SK-N-SH treated with all-trans-retinoic acid at 6 μM for 48 hours (cell line): Measurements from ENCODE around the gene LAMTOR1.
A peak's percentile ranks its signal among the peaks of the same experiment; 100 is the strongest.

ENCODE experiments used
- ATAC-seq: fragments of 200-7000 bp; cut with Tn5 transposase; 3 replicates; pipeline ENCODE4 v1.9.1; 2020; ENCODE audit warnings: mild to moderate bottlenecking, moderate library complexity
- ARNTL ChIP-seq: fragments of 450-650 bp; formaldehyde crosslinking; IDR thresholded peaks from 2 replicates; pipeline ENCODE4 v1.5.0; 2020; ENCODE audit warnings: low read depth, mild to moderate bottlenecking, moderate library complexity, borderline replicate concordance
- BACH2 ChIP-seq: fragments of 250-450 bp; sonication (Bioruptor Pico); IDR thresholded peaks from 2 replicates; pipeline ENCODE4 v1.9.0; 2021; ENCODE audit warnings: mild to moderate bottlenecking, borderline replicate concordance
- CSDC2 ChIP-seq: fragments of 250-450 bp; sonication (Bioruptor Pico); IDR thresholded peaks from 2 replicates; pipeline ENCODE4 v1.5.0; 2020; ENCODE audit warnings: mild to moderate bottlenecking, moderate library complexity
- ESRRG ChIP-seq: fragments of 250-450 bp; sonication (Bioruptor Pico); IDR thresholded peaks from 2 replicates; pipeline ENCODE4 v1.6.1; 2021; ENCODE audit warnings: mild to moderate bottlenecking
- GLIS3 ChIP-seq: fragments of 250-450 bp; sonication (Bioruptor Pico); IDR thresholded peaks from 2 replicates; pipeline ENCODE4 v1.5.0; 2020; ENCODE audit warnings: mild to moderate bottlenecking, moderate library complexity
- ISL1 ChIP-seq: fragments of 250-450 bp; sonication (Bioruptor Pico); IDR thresholded peaks from 2 replicates; pipeline ENCODE4 v2.1.2; 2022; ENCODE audit warnings: mild to moderate bottlenecking, moderate library complexity
- PPARA ChIP-seq: fragments of 250-450 bp; sonication (Bioruptor Pico); IDR thresholded peaks from 2 replicates; pipeline ENCODE4 v1.5.0; 2020; ENCODE audit warnings: mild to moderate bottlenecking, borderline replicate concordance
- RARB ChIP-seq: fragments of 250-450 bp; sonication (Bioruptor Pico); IDR thresholded peaks from 2 replicates; pipeline ENCODE4 v1.8.0; 2021; ENCODE audit warnings: mild to moderate bottlenecking, moderate library complexity
- SNAI2 ChIP-seq: fragments of 250-450 bp; sonication (Bioruptor Pico); IDR thresholded peaks from 2 replicates; pipeline ENCODE4 v1.5.0; 2020; ENCODE audit warnings: mild to moderate bottlenecking, moderate library complexity
- TOX ChIP-seq: fragments of 250-450 bp; sonication (Bioruptor Pico); IDR thresholded peaks from 2 replicates; pipeline ENCODE4 v1.8.0; 2021; ENCODE audit warnings: mild to moderate bottlenecking, moderate library complexity, borderline replicate concordance
- TSHZ2 ChIP-seq: fragments of 250-450 bp; sonication (Bioruptor Pico); IDR thresholded peaks from 2 replicates; pipeline ENCODE4 v1.5.0; 2020; ENCODE audit warnings: mild to moderate bottlenecking, moderate library complexity
- ZC3H10 ChIP-seq: fragments of 250-450 bp; sonication (Bioruptor Pico); IDR thresholded peaks from 2 replicates; pipeline ENCODE4 v1.5.1; 2021; ENCODE audit warnings: mild to moderate bottlenecking, moderate library complexity
- ZFP30 ChIP-seq: fragments of 450-650 bp; formaldehyde crosslinking; IDR thresholded peaks from 2 replicates; pipeline ENCODE4 v1.5.0; 2022; ENCODE audit warnings: mild to moderate bottlenecking, moderate library complexity
- ZNF565 ChIP-seq: fragments of 450-650 bp; formaldehyde crosslinking; conservative IDR thresholded peaks from 2 replicates; pipeline ENCODE4 v1.5.0; 2020; ENCODE audit warnings: low read depth, mild to moderate bottlenecking, moderate library complexity
- ZNF70 ChIP-seq: fragments of 450-650 bp; formaldehyde crosslinking; IDR thresholded peaks from 2 replicates; pipeline ENCODE4 v1.5.0; 2020; ENCODE audit warnings: mild to moderate bottlenecking, moderate library complexity
- ZNF8 ChIP-seq: fragments of 450-650 bp; formaldehyde crosslinking; IDR thresholded peaks from 2 replicates; pipeline ENCODE4 v1.5.0; 2020; ENCODE audit warnings: mild to moderate bottlenecking, moderate library complexity
- TF ChIP-seq, protein P1 (sequence below): fragments of 250-450 bp; sonication (Bioruptor Pico); IDR thresholded peaks from 2 replicates; pipeline ENCODE4 v1.8.0; 2021; ENCODE audit warnings: low read depth, mild to moderate bottlenecking, moderate library complexity, borderline replicate concordance
- TF ChIP-seq, protein P2 (sequence below): fragments of 250-450 bp; sonication (Bioruptor Pico); IDR thresholded peaks from 2 replicates; pipeline ENCODE4 v1.5.1; 2021; ENCODE audit warnings: mild to moderate bottlenecking, moderate library complexity
- TF ChIP-seq, protein P3 (sequence below): fragments of 250-450 bp; sonication (Bioruptor Pico); IDR thresholded peaks from 2 replicates; pipeline ENCODE4 v1.5.1; 2020; ENCODE audit warnings: low read depth, mild to moderate bottlenecking, moderate library complexity

The LAMTOR1 gene

DNA sequence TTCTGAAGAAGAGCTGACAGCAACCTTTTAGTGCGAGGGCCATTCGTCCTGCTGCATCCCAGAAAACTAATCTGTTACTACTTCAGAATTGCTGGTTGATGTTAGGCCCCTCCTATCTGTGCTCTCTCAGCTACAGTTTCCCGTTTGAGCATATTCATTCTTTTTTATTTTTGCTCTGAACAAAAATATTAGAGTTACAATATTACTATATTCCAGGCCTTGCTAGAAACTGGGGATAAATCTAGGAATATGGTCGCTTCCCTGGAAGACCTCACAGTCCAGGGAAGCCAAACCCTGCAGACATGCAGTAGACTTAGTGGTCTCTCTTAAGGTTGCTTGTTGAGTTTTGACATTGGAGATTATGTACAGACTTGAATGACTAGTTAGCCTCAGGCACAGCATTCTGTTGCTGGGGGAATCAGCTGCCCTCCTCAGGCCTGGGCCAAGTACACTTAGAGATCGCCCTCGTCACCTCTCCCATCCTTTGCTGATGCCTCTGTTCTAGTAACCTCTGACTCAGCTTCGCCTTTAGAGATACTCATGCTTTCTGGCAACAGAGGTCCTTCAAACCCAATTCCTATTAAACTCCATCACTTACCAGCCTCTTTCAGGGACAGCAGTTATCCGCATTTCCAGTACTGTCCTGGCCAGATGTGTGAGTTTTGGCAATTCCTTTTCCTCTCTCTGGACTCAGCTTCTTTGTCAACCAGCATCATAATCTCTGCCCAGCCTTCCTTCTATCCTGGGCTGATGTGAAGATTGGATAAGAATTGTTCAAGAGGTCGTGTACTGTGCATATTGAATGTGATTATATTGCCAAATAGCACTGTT, 10.1 kb upstream of the LAMTOR1 start:
- ATAC-seq, result peak; percentile 5
- no peak for TF ChIP-seq CSDC2 (CRISPR knock-in tag)
- TF ChIP-seq RARB, result 0 out of 2 replicates have a peak, but pooled peaks have one; percentile 13

GRCh38 chr11:72112143-72112977, 9.3 kb upstream of the LAMTOR1 start, which contains the start of gene ANAPC15:
ANAPC15 (minus strand) TSS chr11:72112695; CDS start chr11:72111276, 1,419 bp downstream.
- no peak for TF ChIP-seq TOX
- TF ChIP-seq, protein P1, sequence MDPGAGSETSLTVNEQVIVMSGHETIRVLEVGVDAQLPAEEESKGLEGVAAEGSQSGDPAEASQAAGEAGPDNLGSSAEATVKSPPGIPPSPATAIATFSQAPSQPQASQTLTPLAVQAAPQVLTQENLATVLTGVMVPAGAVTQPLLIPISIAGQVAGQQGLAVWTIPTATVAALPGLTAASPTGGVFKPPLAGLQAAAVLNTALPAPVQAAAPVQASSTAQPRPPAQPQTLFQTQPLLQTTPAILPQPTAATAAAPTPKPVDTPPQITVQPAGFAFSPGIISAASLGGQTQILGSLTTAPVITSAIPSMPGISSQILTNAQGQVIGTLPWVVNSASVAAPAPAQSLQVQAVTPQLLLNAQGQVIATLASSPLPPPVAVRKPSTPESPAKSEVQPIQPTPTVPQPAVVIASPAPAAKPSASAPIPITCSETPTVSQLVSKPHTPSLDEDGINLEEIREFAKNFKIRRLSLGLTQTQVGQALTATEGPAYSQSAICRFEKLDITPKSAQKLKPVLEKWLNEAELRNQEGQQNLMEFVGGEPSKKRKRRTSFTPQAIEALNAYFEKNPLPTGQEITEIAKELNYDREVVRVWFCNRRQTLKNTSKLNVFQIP, result no peak
- TF ChIP-seq ZNF8 (CRISPR knock-in tag), result no peak
- TF ChIP-seq ESRRG (CRISPR knock-in tag), result no peak
- no peak for TF ChIP-seq GLIS3 (CRISPR knock-in tag)
- TF ChIP-seq ARNTL (CRISPR knock-in tag), result no peak
- TF ChIP-seq, protein P2, sequence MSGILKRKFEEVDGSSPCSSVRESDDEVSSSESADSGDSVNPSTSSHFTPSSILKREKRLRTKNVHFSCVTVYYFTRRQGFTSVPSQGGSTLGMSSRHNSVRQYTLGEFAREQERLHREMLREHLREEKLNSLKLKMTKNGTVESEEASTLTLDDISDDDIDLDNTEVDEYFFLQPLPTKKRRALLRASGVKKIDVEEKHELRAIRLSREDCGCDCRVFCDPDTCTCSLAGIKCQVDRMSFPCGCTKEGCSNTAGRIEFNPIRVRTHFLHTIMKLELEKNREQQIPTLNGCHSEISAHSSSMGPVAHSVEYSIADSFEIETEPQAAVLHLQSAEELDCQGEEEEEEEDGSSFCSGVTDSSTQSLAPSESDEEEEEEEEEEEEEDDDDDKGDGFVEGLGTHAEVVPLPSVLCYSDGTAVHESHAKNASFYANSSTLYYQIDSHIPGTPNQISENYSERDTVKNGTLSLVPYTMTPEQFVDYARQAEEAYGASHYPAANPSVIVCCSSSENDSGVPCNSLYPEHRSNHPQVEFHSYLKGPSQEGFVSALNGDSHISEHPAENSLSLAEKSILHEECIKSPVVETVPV (CRISPR knock-in tag), result no peak
- no peak for TF ChIP-seq TSHZ2
- ATAC-seq, result peak; percentile 93

- ATAC-seq, result peak; percentile 37
Observed at GRCh38 chr11:72111300-72112142, 8.4 kb upstream of the LAMTOR1 start.

DNA sequence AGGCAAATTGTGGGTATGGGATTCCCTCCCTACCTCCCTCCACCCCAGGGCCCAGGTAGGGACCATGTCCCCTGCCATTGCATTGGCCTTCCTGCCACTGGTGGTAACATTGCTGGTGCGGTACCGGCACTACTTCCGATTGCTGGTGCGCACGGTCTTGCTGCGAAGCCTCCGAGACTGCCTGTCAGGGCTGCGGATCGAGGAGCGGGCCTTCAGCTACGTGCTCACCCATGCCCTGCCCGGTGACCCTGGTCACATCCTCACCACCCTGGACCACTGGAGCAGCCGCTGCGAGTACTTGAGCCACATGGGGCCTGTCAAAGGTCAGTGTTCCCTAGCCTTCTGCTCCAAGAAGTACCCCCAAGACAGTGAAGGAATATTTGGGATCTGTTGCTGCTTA, 2.8 kb upstream of the LAMTOR1 start, which contains the start of gene TOMT:
TSS of gene TOMT (plus strand) at position 37 of the 400 bp plus-strand sequence. CDS start at position 65, 28 bp downstream.
- ATAC-seq, result no peak
- TF ChIP-seq, protein P3, sequence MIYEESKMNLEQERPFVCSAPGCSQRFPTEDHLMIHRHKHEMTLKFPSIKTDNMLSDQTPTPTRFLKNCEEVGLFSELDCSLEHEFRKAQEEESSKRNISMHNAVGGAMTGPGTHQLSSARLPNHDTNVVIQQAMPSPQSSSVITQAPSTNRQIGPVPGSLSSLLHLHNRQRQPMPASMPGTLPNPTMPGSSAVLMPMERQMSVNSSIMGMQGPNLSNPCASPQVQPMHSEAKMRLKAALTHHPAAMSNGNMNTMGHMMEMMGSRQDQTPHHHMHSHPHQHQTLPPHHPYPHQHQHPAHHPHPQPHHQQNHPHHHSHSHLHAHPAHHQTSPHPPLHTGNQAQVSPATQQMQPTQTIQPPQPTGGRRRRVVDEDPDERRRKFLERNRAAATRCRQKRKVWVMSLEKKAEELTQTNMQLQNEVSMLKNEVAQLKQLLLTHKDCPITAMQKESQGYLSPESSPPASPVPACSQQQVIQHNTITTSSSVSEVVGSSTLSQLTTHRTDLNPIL, result no peak
- TF ChIP-seq ZC3H10, result no peak
- TF ChIP-seq ISL1 (CRISPR knock-in tag), result no peak
- TF ChIP-seq CSDC2 (CRISPR knock-in tag), result no peak
- TF ChIP-seq, protein P1, result no peak
- TF ChIP-seq GLIS3 (CRISPR knock-in tag), result no peak
- no peak for TF ChIP-seq SNAI2 (CRISPR knock-in tag)
- TF ChIP-seq, all 23 proteins: peak for 0

More at GRCh38 chr11:72111300-72112142, 8.4 kb upstream of the LAMTOR1 start:
- no peak for TF ChIP-seq SNAI2 (CRISPR knock-in tag)
- no peak for TF ChIP-seq ARNTL (CRISPR knock-in tag)
- no peak for TF ChIP-seq ZFP30 (CRISPR knock-in tag)
- no peak for TF ChIP-seq ISL1 (CRISPR knock-in tag)
- TF ChIP-seq ZNF8 (CRISPR knock-in tag), result no peak
- no peak for TF ChIP-seq BACH2 (CRISPR knock-in tag)
- no peak for TF ChIP-seq ZNF70 (CRISPR knock-in tag)
- TF ChIP-seq, protein P2 (CRISPR knock-in tag), result no peak
- TF ChIP-seq ZNF565 (CRISPR knock-in tag), result no peak
- TF ChIP-seq PPARA (CRISPR knock-in tag), result no peak
